Loucy (cell line): ENCODE measurements around the gene HERC3.

Source experiments
- EZH2phosphoT487 ChIP-seq: fragments of 200-600 bp; IDR thresholded peaks from 2 replicates; pipeline ENCODE4 v1.6.1; 2018; ENCODE audit warnings: antibody characterized with exemption, mild to moderate bottlenecking, moderate library complexity, borderline replicate concordance
- TF ChIP-seq, protein P1 (sequence below): fragments of 200-600 bp; sonication (generic); conservative IDR thresholded peaks from 2 replicates; pipeline ENCODE4 v1.5.1; 2014; ENCODE audit warnings: mild to moderate bottlenecking, antibody characterized with exemption, low read length

DNA sequence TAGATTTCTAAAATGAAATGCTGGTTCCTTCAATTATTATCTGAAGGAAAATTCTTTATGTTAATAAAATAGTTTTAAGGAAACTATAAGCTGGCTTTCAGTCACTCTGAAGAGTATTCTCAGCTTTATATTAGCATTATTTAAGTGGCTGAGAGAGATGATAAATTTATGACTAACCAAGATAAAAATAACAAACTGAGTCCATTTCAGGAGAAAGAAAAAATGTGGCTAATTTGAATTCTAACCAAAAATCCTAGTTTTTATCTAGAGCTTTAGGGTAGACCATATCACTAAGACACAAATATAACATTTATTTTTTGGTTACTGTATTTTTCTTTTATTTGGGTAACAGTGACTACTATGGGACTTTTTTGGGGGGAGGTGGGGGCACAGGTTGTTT is 164.8 kb downstream of the HERC3 start:
- TF ChIP-seq, protein P1, sequence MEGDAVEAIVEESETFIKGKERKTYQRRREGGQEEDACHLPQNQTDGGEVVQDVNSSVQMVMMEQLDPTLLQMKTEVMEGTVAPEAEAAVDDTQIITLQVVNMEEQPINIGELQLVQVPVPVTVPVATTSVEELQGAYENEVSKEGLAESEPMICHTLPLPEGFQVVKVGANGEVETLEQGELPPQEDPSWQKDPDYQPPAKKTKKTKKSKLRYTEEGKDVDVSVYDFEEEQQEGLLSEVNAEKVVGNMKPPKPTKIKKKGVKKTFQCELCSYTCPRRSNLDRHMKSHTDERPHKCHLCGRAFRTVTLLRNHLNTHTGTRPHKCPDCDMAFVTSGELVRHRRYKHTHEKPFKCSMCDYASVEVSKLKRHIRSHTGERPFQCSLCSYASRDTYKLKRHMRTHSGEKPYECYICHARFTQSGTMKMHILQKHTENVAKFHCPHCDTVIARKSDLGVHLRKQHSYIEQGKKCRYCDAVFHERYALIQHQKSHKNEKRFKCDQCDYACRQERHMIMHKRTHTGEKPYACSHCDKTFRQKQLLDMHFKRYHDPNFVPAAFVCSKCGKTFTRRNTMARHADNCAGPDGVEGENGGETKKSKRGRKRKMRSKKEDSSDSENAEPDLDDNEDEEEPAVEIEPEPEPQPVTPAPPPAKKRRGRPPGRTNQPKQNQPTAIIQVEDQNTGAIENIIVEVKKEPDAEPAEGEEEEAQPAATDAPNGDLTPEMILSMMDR, result no peak
- TF ChIP-seq EZH2phosphoT487, result no peak
